ENCODE results near the gene COX6B1.

The COX6B1 gene

DNA sequence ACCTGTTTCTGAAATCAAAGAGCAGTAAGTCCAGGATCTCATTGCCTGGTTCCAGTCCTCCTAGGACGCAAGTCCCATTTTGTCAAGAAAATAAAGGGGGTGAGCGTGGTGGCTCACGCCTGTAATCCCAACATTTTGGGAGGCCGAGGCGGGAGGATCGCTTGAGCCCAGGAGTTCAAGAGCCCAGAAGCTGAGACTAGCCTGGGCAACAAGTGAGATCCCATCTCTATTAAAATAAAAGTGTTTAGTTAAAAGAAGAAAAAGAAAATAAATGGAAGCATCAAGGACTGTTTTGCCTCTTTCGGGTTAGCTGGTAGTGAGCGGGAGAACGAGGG, 35.9 kb upstream of the COX6B1 start:
- TF ChIP-seq, protein P1, sequence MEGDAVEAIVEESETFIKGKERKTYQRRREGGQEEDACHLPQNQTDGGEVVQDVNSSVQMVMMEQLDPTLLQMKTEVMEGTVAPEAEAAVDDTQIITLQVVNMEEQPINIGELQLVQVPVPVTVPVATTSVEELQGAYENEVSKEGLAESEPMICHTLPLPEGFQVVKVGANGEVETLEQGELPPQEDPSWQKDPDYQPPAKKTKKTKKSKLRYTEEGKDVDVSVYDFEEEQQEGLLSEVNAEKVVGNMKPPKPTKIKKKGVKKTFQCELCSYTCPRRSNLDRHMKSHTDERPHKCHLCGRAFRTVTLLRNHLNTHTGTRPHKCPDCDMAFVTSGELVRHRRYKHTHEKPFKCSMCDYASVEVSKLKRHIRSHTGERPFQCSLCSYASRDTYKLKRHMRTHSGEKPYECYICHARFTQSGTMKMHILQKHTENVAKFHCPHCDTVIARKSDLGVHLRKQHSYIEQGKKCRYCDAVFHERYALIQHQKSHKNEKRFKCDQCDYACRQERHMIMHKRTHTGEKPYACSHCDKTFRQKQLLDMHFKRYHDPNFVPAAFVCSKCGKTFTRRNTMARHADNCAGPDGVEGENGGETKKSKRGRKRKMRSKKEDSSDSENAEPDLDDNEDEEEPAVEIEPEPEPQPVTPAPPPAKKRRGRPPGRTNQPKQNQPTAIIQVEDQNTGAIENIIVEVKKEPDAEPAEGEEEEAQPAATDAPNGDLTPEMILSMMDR (IDR thresholded peaks at IDR 0.05; ENCODE audit: low read depth, low read length) = no peak
- TF ChIP-seq, protein P2, sequence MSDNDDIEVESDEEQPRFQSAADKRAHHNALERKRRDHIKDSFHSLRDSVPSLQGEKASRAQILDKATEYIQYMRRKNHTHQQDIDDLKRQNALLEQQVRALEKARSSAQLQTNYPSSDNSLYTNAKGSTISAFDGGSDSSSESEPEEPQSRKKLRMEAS (IDR thresholded peaks at IDR 0.05; ENCODE audit: low read depth, low read length) = no peak
- no peak overlapping the region for H3K4me3 ChIP-seq (ENCODE audit: low read depth, low read length)
- DNase-seq (ENCODE audit: low read depth) = no peak

DNA sequence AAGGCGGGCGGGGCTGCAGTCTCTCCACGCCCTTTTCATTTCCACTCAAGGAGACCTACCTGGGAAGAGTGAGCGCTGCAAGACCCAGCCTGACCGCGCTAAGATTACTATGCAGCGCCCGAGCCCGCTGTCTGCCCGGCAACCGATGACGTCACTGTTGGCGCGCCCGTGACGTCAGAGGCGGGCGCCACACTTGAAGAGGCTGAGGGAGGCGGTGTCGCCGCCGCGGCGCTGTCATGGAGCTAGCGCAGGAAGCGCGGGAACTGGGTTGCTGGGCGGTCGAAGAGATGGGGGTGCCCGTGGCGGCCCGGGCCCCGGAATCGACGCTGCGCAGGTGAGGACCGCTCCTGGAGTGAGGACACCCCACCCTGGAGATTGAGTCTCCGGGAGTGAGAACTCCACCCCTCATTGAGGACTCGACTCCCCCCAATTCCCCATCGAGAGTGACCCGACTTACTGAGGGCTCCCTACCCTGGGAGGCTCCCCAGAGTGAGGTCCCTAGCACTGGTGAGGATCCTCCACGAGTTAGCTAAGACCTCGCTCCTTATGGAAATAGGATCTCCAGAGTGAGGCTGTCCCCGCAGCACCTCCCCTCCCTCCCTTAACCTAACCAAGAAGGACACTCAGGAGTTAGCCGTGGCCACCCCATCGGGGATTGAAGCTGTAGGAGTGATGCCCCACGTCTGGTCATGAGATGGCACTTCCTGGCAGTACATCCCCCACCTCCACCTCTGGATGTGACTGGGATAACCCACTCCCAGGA, 35.4 kb upstream of the COX6B1 start, which contains the start of gene HAUS5:
HAUS5 (plus strand) TSS at position 177 of the 763 bp plus-strand sequence; CDS start at position 237, 60 bp downstream.
- H3K4me3 ChIP-seq (ENCODE audit: low read depth, low read length) = peak within 1 kb of the TSS; percentile 86
- TF ChIP-seq POLR2A (IDR thresholded peaks at IDR 0.05; ENCODE audit: extremely low read depth, insufficient read length) (peak; percentile 65), MYC (IDR thresholded peaks at IDR 0.05; ENCODE audit: low read depth, low read length) (peak; percentile 38; the same call in 1 of the 2 replicates)
- TF ChIP-seq, protein P2 (IDR thresholded peaks at IDR 0.05; ENCODE audit: low read depth, low read length) = peak; percentile 49
- TF ChIP-seq, protein P1 (IDR thresholded peaks at IDR 0.05; ENCODE audit: low read depth, low read length) = no peak
- peak; percentile 88 for DNase-seq (ENCODE audit: low read depth)

DNA sequence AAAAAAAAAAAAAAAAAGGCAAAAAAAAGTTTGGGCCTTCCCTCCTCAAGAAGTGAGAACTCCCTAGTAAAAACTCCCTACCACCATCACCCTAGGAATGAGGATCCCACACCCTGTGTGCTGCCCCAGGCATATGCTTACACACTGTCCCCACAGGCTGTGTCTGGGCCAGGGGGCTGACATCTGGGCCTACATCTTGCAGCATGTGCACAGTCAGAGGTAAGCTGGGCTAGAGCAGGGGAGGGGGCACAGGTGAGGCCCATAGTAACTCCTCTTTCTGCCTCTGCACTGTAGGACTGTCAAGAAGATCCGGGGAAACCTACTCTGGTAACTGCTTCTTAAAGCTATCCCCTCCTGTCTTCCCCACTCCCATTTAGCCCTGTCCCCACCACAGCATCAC, 34.5 kb upstream of the COX6B1 start:
- no peak overlapping the region for H3K4me3 ChIP-seq (ENCODE audit: low read depth, low read length)
- DNase-seq (ENCODE audit: low read depth) = no peak
- TF ChIP-seq POLR2A (IDR thresholded peaks at IDR 0.05; ENCODE audit: extremely low read depth, insufficient read length) (no peak), MYC (IDR thresholded peaks at IDR 0.05; ENCODE audit: low read depth, low read length) (no peak)
- TF ChIP-seq, protein P1 (IDR thresholded peaks at IDR 0.05; ENCODE audit: low read depth, low read length) = no peak
- TF ChIP-seq, protein P2 (IDR thresholded peaks at IDR 0.05; ENCODE audit: low read depth, low read length) = no peak

DNA sequence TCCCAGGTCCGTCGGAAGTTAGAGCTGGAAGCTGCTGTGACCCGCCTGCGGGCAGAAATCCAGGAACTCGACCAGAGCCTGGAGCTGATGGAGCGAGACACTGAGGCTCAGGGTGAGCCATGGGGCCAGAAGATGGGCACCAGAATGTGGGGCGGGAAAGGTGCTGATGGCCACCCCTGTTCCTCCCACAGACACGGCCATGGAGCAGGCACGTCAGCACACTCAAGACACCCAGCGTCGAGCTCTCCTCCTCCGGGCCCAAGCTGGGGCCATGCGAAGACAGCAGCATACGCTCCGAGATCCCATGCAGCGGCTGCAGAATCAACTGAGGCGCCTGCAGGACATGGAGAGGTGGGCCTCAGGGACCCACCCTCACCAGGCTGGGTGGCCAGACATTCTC, 33.1 kb upstream of the COX6B1 start:
- TF ChIP-seq, protein P1 (IDR thresholded peaks at IDR 0.05; ENCODE audit: low read depth, low read length) = no peak
- TF ChIP-seq, protein P2 (IDR thresholded peaks at IDR 0.05; ENCODE audit: low read depth, low read length) = no peak
- TF ChIP-seq POLR2A (IDR thresholded peaks at IDR 0.05; ENCODE audit: extremely low read depth, insufficient read length) = no peak
- no peak for TF ChIP-seq MYC (IDR thresholded peaks at IDR 0.05; ENCODE audit: low read depth, low read length)
- no peak overlapping the region for H3K4me3 ChIP-seq (ENCODE audit: low read depth, low read length)
- no peak for DNase-seq (ENCODE audit: low read depth)

DNA sequence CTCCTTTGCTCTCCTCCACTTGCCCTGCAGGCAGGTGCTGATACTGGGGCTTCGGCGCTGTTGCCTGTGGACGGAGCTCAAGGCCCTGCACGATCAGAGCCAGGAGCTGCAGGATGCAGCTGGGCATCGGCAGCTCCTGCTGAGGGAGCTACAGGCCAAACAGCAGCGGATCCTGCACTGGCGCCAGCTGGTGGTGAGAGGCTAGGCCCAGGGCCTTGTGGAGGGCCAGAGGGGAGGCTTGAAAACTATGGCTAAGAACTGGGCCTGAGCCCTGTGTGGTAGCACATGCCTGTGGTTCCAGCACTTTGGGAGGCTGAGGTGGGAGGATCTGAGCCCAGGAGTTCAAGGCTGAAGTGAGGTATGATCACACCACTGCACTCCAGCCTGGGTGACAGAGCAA, 29.3 kb upstream of the COX6B1 start:
- no peak for DNase-seq (ENCODE audit: low read depth)
- no peak overlapping the region for H3K4me3 ChIP-seq (ENCODE audit: low read depth, low read length)
- TF ChIP-seq, protein P2 (IDR thresholded peaks at IDR 0.05; ENCODE audit: low read depth, low read length) = no peak
- TF ChIP-seq MYC (IDR thresholded peaks at IDR 0.05; ENCODE audit: low read depth, low read length) = no peak

DNA sequence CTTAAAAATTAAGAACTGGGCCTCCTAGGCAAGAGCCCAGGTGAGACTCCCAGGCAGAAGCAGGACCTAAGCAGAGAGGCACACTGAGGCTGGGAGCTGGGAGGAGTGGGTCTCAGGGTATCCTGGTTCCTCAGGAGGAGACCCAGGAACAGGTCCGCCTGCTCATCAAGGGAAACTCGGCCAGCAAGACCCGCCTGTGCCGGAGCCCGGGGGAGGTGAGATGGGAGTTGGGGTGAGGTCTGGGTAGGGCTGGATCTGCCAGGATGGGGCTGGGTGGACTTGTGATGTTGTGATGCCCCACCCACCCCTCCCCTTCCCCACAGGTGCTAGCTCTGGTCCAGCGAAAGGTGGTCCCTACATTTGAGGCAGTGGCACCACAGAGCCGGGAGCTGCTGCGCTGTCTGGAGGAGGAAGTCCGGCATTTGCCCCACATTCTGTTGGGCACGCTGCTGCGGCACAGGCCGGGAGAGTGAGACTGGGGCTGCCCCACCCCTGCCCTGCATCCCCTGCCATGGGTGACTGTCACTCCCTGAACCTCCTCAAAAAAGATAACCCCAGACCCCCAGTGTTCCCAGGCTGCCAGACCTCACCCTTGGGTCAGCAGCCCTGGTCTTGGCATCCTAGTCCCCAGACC, 28.7 kb upstream of the COX6B1 start:
- no peak overlapping the region for H3K4me3 ChIP-seq (ENCODE audit: low read depth, low read length)
- TF ChIP-seq MYC (IDR thresholded peaks at IDR 0.05; ENCODE audit: low read depth, low read length) = no peak
- TF ChIP-seq, protein P1 (IDR thresholded peaks at IDR 0.05; ENCODE audit: low read depth, low read length) = no peak
- TF ChIP-seq POLR2A (IDR thresholded peaks at IDR 0.05; ENCODE audit: extremely low read depth, insufficient read length) = no peak
- TF ChIP-seq, protein P2 (IDR thresholded peaks at IDR 0.05; ENCODE audit: low read depth, low read length) = no peak
- DNase-seq (ENCODE audit: low read depth) = no peak

All from NB4 (cell line).